GM12873 (cell line): ENCODE data around the gene SDCBP2.

Source experiments
- CTCF ChIP-seq: IDR thresholded peaks from 2 replicates; pipeline ENCODE4 v1.5.1; 2012; ENCODE audit warnings: low read depth, mild to moderate bottlenecking, moderate library complexity, low read length, control low read depth; ENCODE audit not compliant: insufficient read depth; ENCODE audit errors: missing control alignments

Gene SDCBP2

GRCh38 chr20:1353956-1354355, 25.0 kb upstream of the SDCBP2 start:
- no peak for TF ChIP-seq CTCF

- TF ChIP-seq CTCF = no peak
Observed at GRCh38 chr20:1346315-1346969, 17.5 kb upstream of the SDCBP2 start.

- TF ChIP-seq CTCF = no peak
Observed at GRCh38 chr20:1345756-1346093, 16.8 kb upstream of the SDCBP2 start.

- TF ChIP-seq CTCF = no peak
Observed at GRCh38 chr20:1345030-1345755, 16.3 kb upstream of the SDCBP2 start.

- no peak for TF ChIP-seq CTCF
Observed at GRCh38 chr20:1341561-1342265, 12.8 kb upstream of the SDCBP2 start.

- TF ChIP-seq CTCF = no peak
Observed at GRCh38 chr20:1338801-1339200, 9.9 kb upstream of the SDCBP2 start.

GRCh38 chr20:1338096-1338495, 9.2 kb upstream of the SDCBP2 start:
- TF ChIP-seq CTCF = no peak
